OCI-LY7 (cell line): ENCODE data around the gene ATP5F1E.

Experiments
- EZH2phosphoT487 ChIP-seq: fragments of 200-600 bp; sonication (generic); IDR thresholded peaks from 2 replicates; pipeline ENCODE4 v1.6.1; 2018; ENCODE audit warnings: low read depth, borderline replicate concordance, mild to moderate bottlenecking, mixed run types, antibody characterized with exemption, low read length, moderate library complexity, mixed read lengths
- TF ChIP-seq, protein P1 (sequence below): fragments of 200-600 bp; sonication (generic); conservative IDR thresholded peaks from 2 replicates; pipeline ENCODE4 v1.5.1; 2014; ENCODE audit warnings: mild to moderate bottlenecking, antibody characterized with exemption, low read length, moderate library complexity, mixed read lengths

DNA sequence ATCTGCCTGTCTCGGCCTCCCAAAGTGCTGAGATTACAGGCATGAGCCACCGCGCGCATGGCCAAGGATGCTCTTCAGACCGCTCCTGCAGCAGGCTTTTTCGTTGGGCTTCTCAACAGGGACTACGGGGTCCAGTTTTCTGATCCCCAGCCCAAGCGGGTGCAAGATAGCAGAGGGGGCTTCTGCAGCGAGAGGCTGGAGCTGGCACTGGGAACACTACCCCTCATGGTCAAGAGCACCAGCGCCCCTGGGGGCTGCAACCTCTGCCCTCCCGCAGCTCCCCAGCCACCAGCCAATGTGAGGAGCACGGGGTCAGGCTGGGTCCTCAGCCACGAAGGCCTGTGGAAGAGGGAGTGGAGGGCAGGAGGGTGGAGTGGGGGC is 31.1 kb downstream of the ATP5F1E start:
- TF ChIP-seq, protein P1, sequence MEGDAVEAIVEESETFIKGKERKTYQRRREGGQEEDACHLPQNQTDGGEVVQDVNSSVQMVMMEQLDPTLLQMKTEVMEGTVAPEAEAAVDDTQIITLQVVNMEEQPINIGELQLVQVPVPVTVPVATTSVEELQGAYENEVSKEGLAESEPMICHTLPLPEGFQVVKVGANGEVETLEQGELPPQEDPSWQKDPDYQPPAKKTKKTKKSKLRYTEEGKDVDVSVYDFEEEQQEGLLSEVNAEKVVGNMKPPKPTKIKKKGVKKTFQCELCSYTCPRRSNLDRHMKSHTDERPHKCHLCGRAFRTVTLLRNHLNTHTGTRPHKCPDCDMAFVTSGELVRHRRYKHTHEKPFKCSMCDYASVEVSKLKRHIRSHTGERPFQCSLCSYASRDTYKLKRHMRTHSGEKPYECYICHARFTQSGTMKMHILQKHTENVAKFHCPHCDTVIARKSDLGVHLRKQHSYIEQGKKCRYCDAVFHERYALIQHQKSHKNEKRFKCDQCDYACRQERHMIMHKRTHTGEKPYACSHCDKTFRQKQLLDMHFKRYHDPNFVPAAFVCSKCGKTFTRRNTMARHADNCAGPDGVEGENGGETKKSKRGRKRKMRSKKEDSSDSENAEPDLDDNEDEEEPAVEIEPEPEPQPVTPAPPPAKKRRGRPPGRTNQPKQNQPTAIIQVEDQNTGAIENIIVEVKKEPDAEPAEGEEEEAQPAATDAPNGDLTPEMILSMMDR: no peak
- no peak for TF ChIP-seq EZH2phosphoT487
